ENCODE measurements around the gene DDN. TPM values are rescaled to one million over a fixed set of nuclear protein-coding genes. Genes with fewer than 3 reads are reported as not detected.

The DDN gene
- total and polyA plus RNA-seq, 2 donors (not counting 1 experiment from before 2014, with no cell fraction given) = 0.10 to 0.75 TPM

DNA sequence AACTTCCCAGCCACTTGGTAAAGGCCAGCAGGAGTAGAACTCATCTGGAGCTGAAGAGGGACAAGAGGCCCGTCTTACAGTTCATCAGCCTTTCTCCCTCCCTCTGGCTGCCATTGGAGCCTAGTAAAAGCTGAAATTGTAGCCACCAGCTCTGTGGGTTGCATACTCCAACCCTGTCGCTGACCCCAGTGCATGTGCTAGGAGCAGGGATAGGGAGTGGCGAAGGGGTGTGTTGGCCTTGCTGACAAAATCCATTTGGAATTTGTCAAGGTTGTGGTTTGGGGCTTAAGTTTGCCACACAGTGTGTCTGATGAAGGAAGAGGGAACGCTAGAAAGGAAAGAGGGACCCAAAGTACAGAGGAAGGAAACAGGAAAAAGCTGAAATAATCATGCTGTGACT, 37.8 kb downstream of the DDN start:
- no peaks in the 10 kb centered on the region for H4K20me1 ChIP-seq (ENCODE audit: control insufficient read depth, insufficient read depth, low read length, poor library complexity, severe bottlenecking)
- H3K36me3 ChIP-seq (replicated peaks in 1 of 2; ENCODE audit: control extremely low read depth in 1 of 2, control insufficient read depth in 1 of 2, extremely low read depth in 1 of 2, insufficient read depth in 2 of 2, low read length in 1 of 2) = no peaks in the 10 kb centered on the region
- no peak overlapping the region for H3K4me3 ChIP-seq (ENCODE audit: control extremely low read depth in 1 of 5, extremely low read depth in 1 of 5, insufficient read depth in 1 of 5, low read depth in 2 of 5, low read length in 4 of 5)
- intact Hi-C loops (cut with micrococcal nuclease) = no loop called here
- no peak for DNase-seq
- Mint-ChIP-seq H3K4me1 (peaks cover 20% of the 10 kb centered on the region), H3K9me3 (ENCODE audit: insufficient read depth) (no peaks in the 10 kb centered on the region), H3K4me3 (no peak overlapping the region), H3K27me3 (no peaks in the 10 kb centered on the region), H3K27ac (no peak overlapping the region)
- ATAC-seq (ENCODE audit: low read depth) = no peak
- peaks cover 10% of the 10 kb centered on the region for H3K79me2 ChIP-seq (ENCODE audit: control insufficient read depth, insufficient read depth, low read length)
- no peak overlapping the region for H3K4me2 ChIP-seq (replicated peaks; ENCODE audit: low read depth, low read length, poor library complexity, severe bottlenecking)
- peaks cover 13 to 21% of the 10 kb centered on the region in 2 donors for H3K4me1 ChIP-seq (ENCODE audit: control insufficient read depth in 2 of 2, insufficient read depth in 2 of 2, low read length in 2 of 2)
- no peaks in the 10 kb centered on the region for H3K9me3 ChIP-seq (ENCODE audit: control extremely low read depth in 1 of 3, control insufficient read depth in 2 of 3, insufficient read depth in 1 of 3, low read length in 2 of 3)
- H3K27ac ChIP-seq (ENCODE audit: low read length in 2 of 2) = no peak overlapping the region
- POLR2A ChIA-PET = no interaction called here
- CTCF ChIA-PET = interaction anchor here (1.2 kb wide), 1 partner anchor 16 kb away, joined by 3 read pairs; no protein-coding TSS in a partner anchor
- TF ChIP-seq EZH2 (IDR thresholded peaks at IDR 0.05; ENCODE audit: borderline replicate concordance, insufficient read depth, low read depth, low read length, poor library complexity, severe bottlenecking) = no peak
- TF ChIP-seq, protein P1, sequence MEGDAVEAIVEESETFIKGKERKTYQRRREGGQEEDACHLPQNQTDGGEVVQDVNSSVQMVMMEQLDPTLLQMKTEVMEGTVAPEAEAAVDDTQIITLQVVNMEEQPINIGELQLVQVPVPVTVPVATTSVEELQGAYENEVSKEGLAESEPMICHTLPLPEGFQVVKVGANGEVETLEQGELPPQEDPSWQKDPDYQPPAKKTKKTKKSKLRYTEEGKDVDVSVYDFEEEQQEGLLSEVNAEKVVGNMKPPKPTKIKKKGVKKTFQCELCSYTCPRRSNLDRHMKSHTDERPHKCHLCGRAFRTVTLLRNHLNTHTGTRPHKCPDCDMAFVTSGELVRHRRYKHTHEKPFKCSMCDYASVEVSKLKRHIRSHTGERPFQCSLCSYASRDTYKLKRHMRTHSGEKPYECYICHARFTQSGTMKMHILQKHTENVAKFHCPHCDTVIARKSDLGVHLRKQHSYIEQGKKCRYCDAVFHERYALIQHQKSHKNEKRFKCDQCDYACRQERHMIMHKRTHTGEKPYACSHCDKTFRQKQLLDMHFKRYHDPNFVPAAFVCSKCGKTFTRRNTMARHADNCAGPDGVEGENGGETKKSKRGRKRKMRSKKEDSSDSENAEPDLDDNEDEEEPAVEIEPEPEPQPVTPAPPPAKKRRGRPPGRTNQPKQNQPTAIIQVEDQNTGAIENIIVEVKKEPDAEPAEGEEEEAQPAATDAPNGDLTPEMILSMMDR (IDR thresholded peaks at IDR 0.05) = no peak
- WGBS (ENCODE audit: insufficient coverage) = 65% methylated on average over 3 of the region's 4 CpGs
- peaks cover 0 to 3% (median 0%) of the 10 kb centered on the region in 4 experiments for H3K27me3 ChIP-seq (replicated peaks in 1 of 4; ENCODE audit: control extremely low read depth in 1 of 4, control insufficient read depth in 3 of 4, insufficient read depth in 4 of 4, low read length in 3 of 4)
- H2AFZ ChIP-seq (ENCODE audit: insufficient read depth, low read depth, low read length, poor library complexity, severe bottlenecking) = no peak overlapping the region
- H3K9ac ChIP-seq (ENCODE audit: low read length) = no peak overlapping the region

- H3K9me3 Mint-ChIP-seq (ENCODE audit: insufficient read depth) = no peaks in the 10 kb centered on the region
- H3K4me1 Mint-ChIP-seq = peaks cover 25% of the 10 kb centered on the region
- TF ChIP-seq, protein P1 (IDR thresholded peaks at IDR 0.05) = no peak
- TF ChIP-seq EZH2 (IDR thresholded peaks at IDR 0.05; ENCODE audit: borderline replicate concordance, insufficient read depth, low read depth, low read length, poor library complexity, severe bottlenecking) = no peak
- ATAC-seq (ENCODE audit: low read depth) (no peak), DNase-seq (no peak)
- no peak overlapping the region for H3K4me3 Mint-ChIP-seq
- WGBS (ENCODE audit: insufficient coverage) = 81% methylated on average over 2 of the region's 3 CpGs
- ChIA-PET CTCF (interaction anchor here (0.7 kb wide), 1 partner anchor 35 kb away, joined by 4 read pairs; no protein-coding TSS in a partner anchor), POLR2A (no interaction called here)
- H3K27me3 Mint-ChIP-seq = no peaks in the 10 kb centered on the region
- H3K27ac Mint-ChIP-seq = no peak overlapping the region
- intact Hi-C loops (cut with micrococcal nuclease) = no loop called here
- Histone ChIP-seq H3K9ac (ENCODE audit: low read length) (no peak overlapping the region), H3K36me3 (replicated peaks in 1 of 2; ENCODE audit: control extremely low read depth in 1 of 2, control insufficient read depth in 1 of 2, extremely low read depth in 1 of 2, insufficient read depth in 2 of 2, low read length in 1 of 2) (no peaks in the 10 kb centered on the region), H2AFZ (ENCODE audit: insufficient read depth, low read depth, low read length, poor library complexity, severe bottlenecking) (no peak overlapping the region), H4K20me1 (ENCODE audit: control insufficient read depth, insufficient read depth, low read length, poor library complexity, severe bottlenecking) (no peaks in the 10 kb centered on the region), H3K27ac (ENCODE audit: low read length in 2 of 2) (no peak overlapping the region), H3K4me2 (replicated peaks; ENCODE audit: low read depth, low read length, poor library complexity, severe bottlenecking) (no peak overlapping the region), H3K9me3 (ENCODE audit: control extremely low read depth in 1 of 3, control insufficient read depth in 2 of 3, insufficient read depth in 1 of 3, low read length in 2 of 3) (no peaks in the 10 kb centered on the region), H3K4me3 (ENCODE audit: control extremely low read depth in 1 of 5, extremely low read depth in 1 of 5, insufficient read depth in 1 of 5, low read depth in 2 of 5, low read length in 4 of 5) (no peak overlapping the region), H3K27me3 (replicated peaks in 1 of 4; ENCODE audit: control extremely low read depth in 1 of 4, control insufficient read depth in 3 of 4, insufficient read depth in 4 of 4, low read length in 3 of 4) (peaks cover 0 to 3% (median 0%) of the 10 kb centered on the region in 4 experiments), H3K4me1 (ENCODE audit: control insufficient read depth in 2 of 2, insufficient read depth in 2 of 2, low read length in 2 of 2) (peaks cover 18 to 21% of the 10 kb centered on the region in 2 donors), H3K79me2 (ENCODE audit: control insufficient read depth, insufficient read depth, low read length) (peaks cover 15% of the 10 kb centered on the region)
Observed at GRCh38 chr12:48960834-48961233, 38.3 kb downstream of the DDN start.

Data from B cell (primary cell).